HG03135 (cell line): ENCODE results near the gene SMARCD1.

Source experiments
- ATAC-seq: cut with Tn5 transposase; IDR thresholded peaks from one replicate; pipeline ENCODE4 v1.9.1; 2021; ENCODE audit warnings: mild to moderate bottlenecking, moderate library complexity; ENCODE audit not compliant: unreplicated experiment

SMARCD1 gene

DNA sequence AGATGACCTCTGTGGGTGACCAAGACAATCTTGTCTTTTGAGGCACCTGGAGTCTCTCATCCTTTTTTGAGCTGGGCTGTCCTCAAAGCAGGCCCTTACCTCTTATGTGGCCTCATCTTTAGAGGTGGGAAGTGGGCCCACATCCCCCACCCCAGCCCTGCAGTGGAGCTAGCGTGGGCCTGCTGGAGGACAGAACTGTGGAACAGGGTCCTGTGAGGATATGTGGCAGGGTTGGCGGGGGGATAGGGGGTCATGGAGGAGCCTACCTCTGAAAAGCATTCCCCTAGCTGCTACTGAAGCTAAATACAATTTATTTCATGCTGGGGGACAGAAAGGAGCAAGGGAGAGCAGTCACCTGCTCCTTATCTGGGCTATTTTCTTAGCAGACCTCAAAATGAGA is 18.2 kb downstream of the SMARCD1 start:
- no peak for ATAC-seq

DNA sequence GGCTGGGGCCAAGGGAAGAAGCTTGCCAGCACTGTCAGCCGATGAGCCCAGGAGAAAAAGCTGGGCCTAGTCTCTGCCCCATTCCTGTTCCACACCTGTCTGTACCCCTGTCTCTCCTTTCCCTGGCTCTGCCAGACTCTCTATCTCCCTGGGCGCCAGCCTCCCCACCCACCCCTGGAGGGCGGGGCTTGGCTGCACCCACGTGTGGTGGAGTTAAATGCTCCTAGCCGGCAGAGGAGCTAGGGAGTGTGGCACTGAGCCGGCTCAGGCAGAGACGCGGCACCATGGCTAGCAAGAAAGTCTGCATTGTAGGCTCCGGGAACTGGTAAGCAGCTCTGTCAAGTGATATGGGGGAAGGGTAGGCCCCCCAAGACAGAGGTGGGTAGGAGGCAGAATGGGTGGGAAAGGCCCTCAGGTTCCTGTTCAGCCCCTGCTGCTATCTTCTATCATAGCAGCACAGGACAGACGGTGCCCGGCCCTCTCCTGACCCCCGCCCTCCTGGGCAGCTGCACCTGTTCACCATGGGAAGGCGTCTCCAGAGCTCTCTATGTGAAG is 18.7 kb downstream of the SMARCD1 start, which contains the start of gene GPD1:
GPD1 (plus strand) TSS at position 242 of the 555 bp plus-strand sequence; CDS start at position 285, 43 bp downstream.
- no peak for ATAC-seq

DNA sequence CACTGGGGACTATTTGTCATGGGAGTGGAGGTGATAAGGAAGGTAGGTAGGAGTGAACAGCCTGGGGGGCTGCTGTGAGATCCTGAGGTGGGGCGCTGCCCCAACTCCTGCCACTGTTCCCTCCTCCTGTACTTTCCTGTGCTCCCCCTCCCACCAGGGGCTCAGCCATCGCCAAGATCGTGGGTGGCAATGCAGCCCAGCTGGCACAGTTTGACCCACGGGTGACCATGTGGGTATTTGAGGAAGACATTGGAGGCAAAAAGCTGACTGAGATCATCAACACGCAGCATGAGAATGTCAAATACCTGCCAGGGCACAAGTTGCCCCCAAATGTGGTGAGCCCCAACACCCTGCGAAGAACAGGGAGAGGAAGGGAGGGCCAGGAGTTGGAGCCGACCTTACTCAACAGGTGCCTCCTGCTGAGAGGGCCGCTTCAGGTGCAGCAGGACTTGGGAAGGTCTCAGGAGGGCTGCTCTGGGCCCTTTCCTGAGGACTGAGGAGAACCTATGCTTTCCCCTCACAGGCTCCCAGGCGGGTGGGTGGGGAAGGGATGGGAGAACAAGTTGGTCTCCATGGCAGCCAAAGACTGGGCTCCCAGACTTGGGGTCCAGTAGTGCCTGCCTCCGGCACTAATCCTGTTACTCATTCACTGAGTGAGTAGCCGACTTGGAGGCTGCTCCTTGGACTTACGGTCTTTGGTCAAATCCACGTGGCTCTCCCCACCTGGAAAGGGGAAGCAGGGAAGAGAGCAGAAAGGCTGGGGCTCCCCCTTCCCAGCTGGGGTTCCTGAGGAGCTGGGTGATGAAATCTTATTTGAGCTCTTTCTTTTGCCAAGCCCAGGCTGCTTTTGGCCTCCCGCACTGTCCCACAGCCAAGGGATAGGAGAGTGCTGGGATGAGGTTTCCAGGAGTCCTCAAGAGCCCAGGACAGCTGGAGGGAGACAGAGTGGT is 19.6 kb downstream of the SMARCD1 start:
- no peak for ATAC-seq

DNA sequence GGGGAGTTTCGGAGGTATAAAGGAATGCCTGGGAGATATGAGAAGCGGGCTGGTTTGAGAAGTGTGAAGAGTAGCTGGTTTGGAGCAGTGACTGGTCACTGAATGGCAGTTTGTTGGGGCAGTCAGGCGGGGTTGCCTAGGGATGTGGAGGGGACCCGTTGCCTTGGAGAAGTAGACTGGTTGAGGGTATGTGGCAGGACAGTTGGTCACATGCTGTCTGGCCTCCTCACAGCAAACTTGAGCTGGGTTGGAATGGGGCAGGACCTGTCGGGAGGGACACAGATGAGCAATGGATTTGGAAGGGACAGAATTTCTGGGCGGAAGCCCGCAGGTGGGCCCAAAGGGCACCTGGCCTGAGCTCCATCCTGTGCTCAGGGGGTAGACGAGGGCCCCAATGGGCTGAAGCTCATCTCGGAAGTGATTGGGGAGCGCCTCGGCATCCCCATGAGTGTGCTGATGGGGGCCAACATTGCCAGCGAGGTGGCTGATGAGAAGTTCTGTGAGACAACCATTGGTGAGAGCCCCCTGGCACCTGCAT is 20.8 kb downstream of the SMARCD1 start:
- ATAC-seq: no peak

DNA sequence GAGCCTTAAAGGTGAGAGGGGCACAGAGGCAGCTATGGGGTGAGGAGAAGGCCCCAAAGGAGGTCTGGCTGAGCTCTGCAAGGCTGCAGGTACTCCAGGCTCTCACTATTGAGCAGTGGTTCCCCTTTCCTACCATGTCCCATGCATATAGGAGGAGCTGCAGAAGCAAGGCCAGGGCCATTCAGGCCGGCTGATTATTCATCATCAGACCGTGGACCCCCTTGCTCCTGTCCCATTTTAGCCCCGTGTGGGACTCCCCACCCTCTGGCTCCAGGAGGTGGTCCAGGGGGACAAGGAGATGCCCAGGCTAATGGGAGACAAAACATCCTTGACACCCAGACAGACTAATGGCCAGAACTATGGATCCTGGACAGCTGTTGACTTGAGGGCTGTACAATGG is 21.8 kb downstream of the SMARCD1 start:
- ATAC-seq: no peak

DNA sequence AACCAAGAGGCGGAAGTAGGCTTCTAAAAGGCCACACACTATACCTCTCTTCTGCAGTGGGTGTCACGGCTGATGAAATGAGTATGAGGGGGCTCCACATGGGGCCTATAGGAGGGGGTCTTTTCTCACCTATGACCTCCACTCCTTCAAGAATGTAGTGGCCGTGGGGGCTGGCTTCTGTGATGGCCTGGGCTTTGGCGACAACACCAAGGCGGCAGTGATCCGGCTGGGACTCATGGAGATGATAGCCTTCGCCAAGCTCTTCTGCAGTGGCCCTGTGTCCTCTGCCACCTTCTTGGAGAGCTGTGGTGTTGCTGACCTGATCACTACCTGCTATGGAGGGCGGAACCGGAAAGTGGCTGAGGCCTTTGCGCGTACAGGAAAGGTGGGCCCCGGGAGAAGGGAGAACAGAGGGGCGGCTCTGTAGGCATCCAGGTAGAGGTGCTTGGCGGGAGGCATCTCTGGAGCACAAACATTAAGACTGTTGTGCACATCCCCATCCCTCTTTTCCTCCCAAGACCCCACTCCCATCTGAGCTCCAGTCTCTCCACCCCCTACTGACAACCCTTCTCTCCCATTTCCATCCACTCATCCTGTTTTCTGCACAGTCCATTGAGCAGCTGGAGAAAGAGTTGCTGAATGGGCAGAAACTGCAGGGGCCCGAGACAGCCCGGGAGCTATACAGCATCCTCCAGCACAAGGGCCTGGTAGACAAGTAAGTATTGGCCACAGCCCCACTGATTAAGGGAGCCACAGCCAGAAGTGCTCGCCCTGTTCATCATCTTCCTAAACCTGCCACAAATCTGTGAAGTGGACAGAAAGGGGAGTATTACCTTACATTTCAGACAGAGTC is 22.5 kb downstream of the SMARCD1 start:
- ATAC-seq: no peak

DNA sequence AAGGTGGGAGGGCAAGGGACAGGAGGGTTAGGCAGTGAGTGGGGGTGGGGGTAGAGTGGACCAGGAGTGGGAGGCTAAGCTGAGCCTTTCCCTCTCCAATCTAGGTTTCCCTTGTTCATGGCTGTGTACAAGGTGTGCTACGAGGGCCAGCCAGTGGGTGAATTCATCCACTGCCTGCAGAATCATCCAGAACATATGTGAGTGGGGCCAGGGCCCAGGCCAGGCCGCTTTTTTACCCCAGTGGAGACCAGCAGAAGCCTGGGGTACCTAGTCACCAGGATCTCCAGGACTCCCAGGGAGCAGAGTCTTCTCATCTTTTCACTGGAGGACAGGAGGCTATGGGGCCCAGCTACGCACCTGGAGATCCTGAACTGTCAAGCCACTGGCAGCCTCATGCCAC is 24.2 kb downstream of the SMARCD1 start:
- no peak for ATAC-seq

DNA sequence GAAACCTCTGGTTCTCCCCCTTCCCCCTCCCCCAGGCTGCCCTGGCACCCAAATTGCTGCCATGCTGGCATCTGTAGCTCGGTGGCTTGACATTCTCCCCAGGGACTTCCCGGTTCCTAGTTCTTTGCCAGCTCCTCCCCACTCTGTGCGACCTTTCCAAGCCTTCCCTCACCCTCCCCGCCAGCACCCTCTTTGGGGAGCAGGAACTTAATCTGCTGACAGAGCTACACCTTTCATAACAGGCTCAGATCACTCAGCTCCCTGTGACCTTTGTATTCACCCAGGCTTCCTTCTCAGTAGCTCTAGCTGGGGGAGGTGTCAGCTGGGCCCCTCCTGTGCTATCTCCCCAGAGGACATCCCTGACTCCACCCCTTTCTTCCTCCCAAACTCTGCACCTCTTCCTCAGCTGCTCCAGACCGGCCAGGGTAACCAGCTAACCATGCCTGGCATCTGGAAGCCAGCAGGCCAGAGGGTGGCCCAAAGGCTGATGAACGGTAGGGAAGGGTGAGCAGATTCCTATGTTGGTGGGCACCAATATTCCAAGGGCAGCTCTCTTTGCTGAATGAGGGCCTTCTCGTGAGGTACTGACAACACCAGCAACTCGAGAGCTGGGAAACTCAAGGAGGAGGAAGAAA is 25.1 kb downstream of the SMARCD1 start:
- no peak for ATAC-seq

DNA sequence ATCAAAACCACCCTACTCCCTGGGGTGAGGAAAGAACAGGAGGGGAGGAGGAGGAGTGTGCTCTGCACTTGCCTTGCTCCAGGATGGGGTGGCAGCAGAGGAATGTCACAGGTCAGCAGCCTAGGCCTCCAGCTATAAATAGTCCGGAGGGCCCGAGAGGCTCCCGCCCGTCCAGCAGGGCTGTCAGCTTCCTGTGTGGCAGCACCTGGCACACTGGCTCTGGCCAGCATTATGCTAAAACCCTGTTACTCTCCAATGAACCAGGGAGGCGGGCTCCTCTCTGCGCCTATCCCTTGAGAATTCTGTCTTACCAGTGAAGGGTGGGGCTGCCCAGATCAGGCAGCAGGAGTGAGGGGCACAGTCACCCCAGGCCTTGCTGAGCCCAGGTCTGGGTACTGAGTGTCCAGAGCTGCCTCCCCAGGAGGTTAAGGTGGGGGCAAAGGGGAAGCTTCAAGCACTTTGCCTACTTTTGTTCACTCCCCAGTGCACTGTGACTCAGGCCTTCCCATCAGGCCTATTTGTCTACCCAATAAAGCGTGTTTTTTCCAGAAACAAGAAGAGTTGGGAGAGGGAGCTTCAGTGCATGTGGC is 25.7 kb downstream of the SMARCD1 start:
- ATAC-seq: no peak

DNA sequence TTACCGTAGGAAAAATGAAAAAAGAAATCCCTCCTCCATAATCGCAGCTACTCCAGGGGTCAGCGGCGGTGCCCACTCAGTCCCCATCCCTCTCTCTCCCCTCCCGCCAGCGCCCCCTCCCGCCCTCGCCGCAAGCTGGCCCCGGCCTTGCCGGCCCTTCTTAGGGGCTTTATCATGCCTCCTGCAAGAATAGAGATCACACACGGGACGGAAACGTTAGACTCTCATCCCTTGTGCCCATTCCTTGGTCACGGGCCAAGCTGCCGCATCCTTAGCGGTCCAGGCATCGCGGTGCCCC is 26.2 kb downstream of the SMARCD1 start:
- ATAC-seq: no peak

DNA sequence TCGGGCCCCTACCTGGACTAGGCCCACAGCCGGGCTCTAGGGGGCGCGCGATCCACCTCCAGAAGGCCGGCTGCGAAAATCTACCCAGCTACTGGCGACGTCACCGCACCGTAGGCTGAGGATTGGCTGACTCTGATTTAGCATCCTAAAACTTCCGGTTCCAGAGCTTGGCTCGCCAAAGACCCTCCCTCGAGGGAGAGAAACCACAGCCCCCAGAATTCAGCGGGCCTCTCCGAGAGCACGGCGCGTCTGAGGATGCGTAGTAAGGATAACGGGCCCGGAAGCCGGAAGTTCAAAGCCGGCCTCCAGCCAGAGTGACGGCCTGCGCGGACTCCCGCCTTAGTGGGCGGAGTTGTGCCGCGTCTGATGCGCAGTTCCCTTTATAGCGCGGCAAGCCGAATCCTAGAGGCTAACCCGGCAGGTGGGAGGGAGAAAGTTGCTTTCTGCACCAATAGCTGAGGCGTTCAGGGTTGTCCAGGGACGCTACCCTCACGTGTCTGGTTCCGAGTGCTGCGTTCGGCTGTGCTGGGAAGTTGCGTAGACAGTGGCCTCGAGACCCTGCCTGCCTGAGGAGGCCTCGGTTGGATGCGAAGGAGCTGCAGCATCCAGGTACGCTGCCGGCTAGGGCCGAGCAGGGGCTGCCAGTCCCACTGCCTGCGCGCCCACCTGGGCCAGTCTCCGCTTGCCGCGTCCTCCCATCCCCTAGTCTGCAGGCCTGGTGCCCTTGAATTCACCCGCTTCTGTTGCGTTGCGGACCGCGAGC is 26.7 kb downstream of the SMARCD1 start, which contains the start of gene COX14:
COX14 (plus strand) TSS at position 544 of the 763 bp plus-strand sequence. CDS start 7,808 bp downstream, outside the sequence.
- peak; percentile 84 for ATAC-seq

DNA sequence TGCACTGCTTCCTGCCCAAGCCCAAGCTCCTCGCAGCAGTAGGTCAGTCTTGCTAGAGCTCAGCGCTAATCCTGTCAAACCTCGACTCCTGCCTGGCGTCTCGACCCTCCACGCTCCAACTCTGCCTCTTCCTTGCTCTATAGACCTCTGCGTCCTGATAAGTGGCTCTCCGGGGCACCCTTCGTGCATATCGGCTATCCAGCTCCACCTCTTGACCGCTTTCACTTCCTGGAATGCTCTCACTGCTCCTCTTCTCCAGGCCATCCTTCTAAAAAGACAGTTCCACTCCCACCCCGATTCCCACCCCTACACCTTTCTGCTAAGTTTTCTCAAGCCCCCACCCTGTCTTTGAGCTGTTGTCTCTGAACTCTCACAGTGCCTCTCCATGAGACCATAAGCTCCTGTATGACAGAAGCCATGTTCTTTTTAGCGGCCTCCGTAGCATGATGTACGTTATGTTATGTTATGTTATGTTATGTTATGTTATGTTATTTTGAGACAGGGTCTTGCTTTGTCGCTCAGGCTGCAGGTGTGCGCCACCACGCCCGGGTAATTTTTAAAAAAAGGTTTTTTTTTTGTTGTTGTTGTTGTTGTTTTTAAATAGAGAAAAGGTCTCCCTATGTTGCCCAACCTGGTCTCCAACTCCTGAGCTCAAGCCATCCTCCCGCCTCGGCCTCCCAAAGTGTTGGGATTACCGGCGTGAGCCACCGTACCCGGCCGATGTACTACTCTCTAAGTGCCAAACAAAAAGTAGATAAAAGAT is 27.5 kb downstream of the SMARCD1 start:
- no peak for ATAC-seq

DNA sequence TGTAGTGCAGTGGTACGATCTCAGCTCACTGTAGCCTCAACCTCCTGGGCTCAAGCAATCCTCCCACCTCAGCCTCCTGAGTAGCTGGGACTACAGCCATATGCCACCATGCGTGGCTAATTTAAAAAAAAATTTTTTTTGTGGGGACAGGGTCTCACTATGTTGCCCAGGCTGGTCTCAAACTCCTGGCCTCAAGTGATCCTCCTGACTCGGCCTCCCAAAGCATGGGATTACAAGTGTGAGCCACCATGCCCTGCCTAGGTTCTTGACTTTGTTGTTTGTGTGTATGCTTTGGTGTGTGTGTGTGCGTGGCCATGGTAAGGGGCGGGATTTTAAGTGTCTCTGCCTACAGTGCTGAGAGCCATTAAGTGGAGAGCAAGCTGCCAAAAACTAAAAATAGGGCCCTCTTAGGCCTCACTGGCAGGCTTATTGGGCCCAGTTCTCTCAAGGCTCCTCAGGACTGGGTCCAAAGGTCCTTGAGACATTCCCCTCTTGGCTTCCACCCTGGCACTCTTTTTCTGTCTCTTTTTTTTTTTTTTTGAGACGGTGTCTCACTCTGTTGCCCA is 32.0 kb downstream of the SMARCD1 start:
- ATAC-seq: no peak

DNA sequence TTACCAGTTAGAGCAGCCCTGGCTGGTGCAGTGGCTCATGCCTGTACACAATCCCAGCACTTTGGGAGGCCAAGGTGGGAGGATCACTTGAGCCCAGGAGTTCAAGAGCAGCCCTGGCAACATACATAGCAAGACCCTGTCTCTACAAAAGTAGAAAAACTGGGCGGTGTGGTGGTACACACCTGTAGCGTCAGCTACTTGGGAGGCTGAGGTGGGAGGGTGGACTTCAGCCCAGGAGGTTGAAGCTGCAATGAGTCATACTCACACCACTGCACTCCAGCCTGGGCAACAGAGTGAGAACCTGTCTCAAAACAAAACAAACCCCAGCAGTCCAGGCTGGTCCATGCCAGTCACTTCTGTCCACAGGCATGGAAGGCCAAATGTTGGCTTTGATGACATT is 34.2 kb downstream of the SMARCD1 start:
- ATAC-seq: no peak

DNA sequence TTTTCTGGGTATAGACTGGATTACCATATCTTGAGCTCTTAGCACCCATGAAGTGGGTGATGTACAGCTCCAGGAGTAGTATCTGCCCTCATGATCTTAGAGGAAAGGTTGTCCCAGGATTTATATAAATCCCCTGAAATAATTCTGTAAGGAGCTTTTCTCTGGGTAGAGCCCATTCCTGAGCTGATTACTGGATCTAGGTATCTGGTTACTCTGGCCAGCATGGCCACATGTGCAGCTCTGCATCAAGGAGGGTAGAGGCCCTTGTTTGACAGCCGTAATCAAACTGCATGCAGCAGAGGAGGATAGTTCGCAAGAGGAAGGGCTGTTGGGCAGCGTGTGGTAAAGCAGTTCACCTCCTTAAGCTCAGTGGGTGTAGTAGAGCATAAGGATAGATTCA is 35.4 kb downstream of the SMARCD1 start:
- ATAC-seq: no peak

DNA sequence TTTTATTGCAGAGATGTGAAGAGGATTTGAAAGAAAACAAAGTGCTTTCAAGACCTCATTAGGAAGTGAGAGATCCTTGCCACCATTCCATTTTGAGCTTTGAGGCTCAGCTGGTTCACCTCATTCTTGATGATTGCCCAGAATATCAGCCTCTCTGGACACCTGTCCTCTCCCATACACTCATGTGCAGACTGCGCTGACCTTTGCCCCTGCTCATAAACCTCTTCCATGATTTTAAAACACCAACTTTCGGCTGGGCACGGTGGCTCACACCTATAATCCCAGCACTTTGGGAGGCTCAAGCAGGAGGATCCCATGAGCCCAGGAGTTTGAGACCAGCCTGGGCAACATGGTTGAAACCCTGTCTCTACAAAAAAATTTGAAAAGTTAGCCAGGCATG is 35.8 kb downstream of the SMARCD1 start:
- ATAC-seq: no peak

DNA sequence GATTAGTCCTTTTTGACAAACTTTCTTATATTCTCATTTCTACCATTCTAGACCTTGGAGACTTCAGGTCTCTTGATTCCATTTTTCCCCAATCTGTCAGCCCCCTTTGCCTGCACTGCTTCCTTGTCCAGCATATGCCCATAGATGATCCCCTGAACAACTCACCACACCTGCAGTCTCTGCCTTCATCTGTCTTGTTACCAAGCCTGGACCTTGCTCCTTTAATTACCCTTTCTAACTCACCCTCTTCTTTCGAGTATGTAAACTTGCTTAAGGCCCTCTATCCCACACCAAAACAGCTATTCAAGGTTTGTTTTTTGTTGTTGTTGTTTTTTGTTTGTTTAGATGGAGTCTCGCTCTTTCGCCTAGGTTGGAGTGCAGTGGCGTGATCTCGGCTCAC is 36.5 kb downstream of the SMARCD1 start:
- ATAC-seq: no peak

DNA sequence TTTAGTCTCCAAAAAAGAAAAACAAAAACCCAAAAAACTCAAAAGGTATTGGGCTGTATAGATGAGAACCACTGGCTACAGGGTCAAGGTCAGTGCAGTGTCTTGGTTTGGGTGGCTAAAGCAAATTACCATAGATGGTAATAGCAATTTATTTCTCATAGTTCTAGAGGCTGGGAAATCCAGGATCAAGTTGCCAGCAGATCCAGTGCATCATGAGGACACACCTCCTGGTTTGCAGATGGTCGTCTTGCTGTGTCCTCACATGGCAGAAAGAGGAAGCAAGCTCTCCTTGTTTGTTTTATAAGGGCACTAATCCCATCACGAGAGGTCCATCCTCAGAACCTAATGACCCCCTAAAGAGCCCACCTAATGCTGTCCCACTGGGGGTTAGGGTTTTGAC is 38.1 kb downstream of the SMARCD1 start:
- no peak for ATAC-seq

DNA sequence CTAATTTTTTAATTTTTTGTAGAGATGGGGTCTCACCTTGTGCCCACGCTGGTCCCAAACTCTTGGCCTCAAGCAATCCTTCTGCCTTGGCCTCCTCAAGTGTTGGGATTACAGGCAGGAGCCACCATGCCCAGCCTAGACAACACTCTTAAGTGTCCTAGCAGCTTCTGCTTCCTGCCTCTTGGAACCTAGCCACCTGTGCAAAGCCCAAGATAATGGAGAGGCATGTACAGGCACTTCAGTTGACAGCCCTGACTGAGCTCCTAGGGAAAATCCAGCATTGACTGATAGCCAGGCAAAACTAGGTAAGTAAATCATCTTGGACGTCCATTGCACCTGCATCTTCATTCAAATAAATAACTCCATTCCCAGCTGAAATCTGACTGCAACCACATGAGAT is 42.4 kb downstream of the SMARCD1 start:
- ATAC-seq: no peak
